Tongue (tissue), 2 donors: Measurements from ENCODE around the gene CDHR2. TPM values are rescaled to one million over a fixed set of nuclear protein-coding genes. Genes with fewer than 3 reads are reported as not detected.

Source experiments
- DNase-seq: peaks from one replicate; pipeline ENCODE4 v3.0.0-alpha.2; 2015
- total RNA-seq: library from RNA; depleted of rRNA; stranded (reverse); fragments of >200 nt; gene quantifications from one replicate; pipeline ENCODE4 v1.2.3, GENCODE V29; 2014

The CDHR2 gene
- total RNA-seq, 1 donor from 2014 or later: not detected

DNA sequence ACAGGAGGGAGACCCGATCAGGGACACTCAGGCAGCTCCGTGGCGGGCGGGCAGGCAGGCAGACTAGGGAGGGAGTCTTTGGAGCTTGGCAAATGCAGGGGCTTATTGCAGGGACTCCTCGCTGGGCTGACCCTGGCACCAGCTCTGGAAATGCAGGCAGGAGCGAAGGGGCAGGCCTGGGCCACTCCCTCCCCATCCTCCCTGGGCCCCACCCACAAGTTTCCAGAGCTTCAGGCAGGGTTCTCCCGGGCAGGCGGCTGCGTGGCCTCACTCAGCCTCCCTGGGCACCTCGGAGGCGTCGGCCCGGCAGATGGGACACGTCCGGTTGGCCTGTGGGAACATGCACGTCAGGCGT is 20.4 kb upstream of the CDHR2 start:
- DNase-seq: no peak

DNA sequence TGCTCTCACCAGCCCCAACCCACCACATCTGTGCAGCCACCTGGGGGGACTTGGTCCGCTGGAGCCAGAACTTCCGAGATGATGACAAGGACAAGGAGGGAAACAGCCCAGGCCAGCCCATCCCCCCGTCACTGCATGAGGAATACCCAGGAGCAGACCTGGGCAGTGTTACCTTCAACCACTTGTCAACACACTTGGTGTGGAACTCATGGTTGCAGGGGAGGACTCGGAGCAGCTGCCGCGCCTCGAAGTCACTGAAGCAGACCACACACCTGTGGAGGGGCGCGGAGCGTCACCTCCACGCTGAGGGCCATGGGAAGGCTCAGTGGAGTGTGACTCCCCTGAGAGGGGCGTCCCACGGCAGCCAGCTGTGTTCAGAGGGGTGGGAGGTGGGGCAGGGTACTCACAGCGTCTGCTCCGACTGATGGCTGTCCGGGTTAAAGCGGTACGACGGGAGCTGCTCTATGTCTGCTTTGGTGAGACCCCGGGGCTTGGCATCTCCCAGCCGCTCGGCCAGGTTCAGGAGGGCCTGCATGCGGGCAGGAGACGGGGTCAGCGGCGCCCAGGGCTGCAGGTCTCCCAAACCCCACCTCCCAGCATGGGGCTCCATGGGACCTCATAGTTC is 19.9 kb upstream of the CDHR2 start:
- DNase-seq: no peak

DNA sequence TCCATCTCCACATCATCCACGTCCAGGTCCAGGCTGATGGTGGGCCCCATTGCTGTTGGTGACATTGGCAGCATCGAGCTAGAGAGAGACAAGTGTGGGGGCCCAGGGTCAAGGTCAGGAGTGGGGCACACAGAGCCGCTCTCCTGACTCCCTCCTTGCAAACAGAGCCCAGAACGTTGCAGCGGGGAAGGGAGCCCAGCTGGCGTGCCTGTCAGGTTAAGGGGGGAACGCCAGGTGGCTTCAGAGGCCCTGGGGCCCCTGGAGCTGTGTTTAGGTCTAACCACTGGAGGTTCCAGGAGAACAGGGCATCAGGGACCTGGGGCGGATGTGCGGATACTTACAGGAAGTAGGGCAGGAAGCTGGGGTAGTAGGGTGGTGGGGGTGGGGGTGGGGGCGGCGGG is 19.4 kb upstream of the CDHR2 start:
- DNase-seq: no peak

DNA sequence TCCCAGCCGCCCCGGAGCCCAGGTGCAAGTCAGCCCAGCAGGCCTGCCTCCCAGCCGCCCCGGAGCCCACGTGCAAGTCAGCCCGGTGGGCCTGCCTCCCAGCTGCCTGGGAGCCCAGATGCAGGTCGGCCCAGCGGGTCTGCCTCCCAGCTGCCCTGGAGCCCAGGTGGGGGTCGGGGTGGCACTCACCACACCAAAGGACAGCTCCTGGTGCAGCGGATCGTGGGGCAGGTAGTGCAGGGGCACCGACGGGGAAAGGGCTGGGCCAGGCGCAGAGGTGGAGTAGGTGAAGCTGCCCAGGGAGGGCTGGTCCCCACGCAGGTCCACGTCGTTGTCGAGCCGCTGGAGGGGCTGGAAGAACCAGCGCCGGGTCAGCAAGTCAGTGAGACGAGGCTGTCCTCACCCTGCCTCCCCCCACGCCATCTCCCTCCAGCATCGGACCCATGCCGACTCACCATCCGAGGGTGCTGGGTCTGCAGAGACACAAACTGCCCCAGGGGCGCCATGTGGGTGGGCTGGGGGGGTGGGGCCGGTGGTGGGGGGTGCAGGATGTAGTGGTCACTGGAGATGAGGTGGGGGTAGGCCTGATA is 18.7 kb upstream of the CDHR2 start:
- DNase-seq: no peak

DNA sequence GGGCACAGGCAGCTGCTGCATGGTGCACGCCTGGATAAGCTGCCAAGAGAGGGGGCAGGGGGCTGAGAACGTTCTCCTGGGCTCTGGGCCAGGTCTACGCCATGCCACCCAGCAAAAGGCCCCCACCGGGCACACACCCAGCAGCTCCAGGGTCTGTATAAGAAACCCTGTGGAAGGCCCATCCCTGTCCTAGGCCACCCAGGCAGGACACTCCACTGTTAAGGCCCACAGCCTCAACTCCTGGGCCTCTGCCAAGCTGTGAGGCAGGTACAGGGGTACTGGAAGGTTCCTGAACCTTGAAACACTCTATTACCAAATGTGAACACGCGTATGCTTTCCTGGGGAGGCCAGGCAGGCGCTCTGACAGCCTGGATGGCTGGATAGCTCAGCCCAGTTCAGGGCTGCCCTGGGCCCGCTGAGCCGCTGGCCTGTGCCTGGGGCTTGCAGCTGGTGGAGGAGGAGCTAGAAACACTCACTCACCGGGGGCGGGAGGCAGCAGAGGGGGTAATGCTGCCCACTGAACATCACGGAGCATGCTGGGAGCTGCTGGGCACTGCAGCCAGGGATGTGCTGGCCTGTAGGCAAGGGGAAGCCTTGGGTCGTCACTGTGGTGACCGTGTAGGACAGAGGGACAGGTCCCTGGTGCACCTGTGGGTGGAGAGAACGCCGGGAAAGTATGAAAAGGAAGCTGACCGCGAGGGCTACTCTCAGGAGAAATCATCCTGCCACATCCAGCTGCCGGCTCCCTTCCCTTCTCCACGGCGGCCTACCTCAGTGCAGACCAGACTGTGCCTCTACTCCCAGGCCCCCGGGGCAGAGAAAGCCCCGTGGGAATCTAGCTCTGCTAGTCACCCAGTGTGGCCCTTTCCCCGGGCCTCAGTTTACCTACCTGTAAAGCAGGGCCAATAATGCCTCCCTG is 17.9 kb upstream of the CDHR2 start:
- DNase-seq: peak; percentile 88

DNA sequence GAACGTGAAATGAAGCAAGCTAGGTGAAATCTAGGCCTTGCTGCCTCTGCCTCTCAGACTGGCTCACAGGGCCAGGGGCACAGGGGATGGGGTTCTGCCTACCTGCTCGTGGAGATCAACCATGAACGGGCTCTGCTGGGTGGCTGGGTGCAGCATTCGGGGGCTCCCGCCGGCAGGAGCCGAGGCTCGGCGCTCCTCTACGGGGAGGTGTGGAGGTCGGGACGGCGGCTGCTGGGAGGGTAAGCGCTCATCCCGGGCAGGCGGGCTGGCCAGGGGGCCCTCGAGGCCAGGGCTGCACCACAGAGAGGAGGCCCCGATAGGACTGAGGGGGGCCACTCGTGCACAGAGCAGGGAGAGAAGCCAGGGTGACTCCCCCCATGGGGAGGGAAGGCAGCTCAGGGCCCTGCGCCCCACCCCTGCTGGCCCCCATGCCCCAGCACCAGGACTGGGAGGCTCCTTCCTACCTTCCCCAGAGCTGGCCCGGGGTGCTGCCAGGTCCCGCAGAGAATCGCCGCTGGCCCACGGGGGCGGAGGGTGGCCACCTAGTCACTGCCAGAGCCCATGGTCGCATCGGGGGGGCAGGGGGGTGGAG is 17.1 kb upstream of the CDHR2 start:
- DNase-seq: no peak

DNA sequence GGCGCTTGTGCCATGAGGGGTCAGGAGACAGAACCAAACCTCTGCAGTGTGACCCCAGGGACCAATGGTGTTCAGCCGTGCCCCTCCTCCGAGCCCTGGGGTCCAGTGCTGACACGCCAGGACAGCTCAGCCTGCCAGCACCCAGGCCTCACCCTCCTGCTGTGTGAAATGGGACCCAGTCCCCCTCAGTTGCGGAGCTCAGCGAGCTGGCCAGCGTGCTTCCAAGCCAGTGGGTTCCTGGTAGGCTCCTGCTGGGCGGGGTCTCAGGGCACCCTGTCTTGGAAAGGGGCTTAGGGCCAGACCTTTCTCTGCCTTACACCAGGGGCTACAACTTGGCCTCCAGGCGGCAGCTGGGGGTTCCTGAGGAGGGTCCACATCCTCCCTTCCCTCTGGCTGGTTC is 16.3 kb upstream of the CDHR2 start:
- no peak for DNase-seq

DNA sequence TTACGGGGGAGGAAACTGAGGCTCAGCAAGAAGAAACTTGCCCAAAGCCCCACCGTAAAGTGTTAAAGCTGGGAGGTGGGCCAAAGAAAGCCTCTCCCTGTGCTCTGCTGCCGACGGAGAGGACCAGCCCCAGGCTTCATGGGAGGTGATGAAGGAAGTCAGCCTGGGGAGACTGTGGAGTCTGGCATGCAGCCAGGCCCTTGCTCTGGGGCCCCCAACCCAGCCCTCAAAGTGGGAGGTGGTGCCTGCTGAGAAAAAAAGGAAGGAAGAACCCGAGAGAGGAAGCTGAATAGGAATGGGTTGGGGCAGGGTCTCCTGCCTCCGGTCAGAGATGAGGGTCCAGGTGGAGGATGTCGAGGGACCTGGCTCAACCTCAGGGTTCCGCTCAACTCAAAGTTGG is 15.8 kb upstream of the CDHR2 start:
- DNase-seq: peak; percentile 58

DNA sequence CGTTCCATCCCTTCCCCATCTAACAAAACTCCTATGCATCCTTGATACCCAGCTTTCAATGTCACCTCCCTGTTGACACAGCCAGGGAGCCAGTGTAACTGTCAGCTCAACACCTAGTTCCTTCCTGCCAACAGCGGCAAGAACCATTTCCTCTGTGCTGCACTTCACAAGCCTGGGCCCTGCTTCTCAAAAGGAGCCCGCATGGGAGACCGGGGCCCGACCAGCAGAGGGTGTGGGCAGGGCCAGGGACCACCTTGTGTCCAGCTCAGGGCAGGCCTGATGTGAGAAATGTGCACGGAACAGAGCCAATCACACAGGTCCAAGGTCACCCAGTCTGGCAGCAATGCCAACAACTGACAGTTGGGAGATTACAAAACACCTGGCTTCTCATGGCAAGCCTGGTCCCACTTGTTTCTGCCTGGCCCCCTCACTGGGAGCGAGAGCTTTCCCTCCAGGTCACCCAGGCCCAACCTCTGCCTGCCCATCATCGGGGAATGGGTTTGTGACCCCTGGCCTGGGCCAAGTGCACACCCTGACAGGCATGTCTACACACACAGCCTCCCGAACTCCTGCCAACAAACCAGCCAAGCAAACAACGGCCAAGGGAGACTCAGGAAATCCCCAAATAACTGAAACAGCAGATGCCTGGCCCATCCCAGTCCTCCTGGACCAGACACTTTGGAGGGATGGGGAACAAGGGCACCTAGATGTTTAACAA is 15.1 kb upstream of the CDHR2 start:
- no peak for DNase-seq

DNA sequence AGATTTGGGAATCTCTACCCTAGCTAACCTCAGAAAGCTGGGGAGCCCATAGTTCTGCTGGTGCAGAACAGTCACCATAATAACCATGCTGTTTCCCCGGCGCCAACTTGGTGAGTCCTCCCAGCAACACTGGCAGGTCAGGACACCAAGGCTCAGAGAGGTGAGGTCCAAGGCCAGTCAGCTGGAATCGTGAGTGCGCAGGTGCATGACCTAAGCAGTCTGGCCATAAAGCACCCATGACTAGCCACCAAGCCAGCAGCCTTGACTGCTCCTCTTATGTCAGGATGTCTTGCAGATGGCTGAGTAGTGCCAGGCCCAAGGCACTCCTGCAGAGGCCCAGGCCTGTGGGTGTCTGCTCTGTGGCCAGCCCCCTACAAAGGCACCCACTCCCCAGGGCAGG is 14.5 kb upstream of the CDHR2 start:
- no peak for DNase-seq

DNA sequence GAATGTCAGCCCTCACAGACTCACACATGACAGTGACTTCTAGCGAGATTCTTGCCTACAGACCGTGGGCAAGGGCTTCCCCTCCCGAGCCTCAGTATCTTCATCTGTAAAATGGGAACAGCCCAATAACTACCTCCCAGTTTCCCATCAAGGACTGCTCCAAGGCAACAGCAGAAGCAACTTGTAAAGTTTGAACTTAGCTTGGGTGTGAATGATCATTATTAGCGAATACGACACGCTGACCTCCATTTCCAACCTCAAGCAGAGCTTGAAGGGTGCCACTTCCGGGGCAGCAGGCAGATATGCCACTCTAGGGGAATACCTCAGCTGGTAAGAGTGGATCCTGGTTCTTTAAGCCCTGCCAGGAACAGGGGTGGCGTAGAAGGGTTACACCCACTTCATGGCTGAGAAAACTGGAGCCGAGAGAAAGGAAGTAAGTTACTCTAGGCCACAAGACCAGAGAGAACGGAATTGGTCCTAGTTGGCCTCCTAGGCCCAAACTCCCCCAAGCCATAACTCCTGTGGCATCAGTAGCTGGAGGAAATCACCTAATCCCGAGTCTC is 14.0 kb upstream of the CDHR2 start:
- DNase-seq: peak; percentile 40

DNA sequence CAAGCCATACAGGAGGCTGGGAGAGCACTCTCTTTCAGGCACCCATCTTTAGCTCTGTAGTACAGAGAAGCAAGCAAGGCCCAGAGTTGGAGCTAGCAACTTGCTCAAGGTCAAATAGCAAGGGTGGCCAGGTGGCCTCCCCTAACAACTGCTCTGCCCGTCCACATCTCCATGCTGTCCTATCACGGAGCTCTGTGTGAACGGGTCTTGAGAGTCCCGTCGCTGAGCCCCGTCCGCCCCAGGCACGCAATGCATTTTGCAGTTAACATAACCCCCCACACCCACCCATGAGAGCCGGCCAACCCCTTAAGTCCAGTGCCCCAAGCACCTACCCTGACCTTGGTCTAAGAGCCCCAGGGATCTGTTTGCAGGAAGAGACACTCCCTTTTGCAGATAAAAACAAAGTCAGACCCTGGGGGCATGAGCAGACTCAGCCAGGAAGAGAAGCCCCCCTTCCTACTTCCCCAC is 13.4 kb upstream of the CDHR2 start:
- DNase-seq: no peak

DNA sequence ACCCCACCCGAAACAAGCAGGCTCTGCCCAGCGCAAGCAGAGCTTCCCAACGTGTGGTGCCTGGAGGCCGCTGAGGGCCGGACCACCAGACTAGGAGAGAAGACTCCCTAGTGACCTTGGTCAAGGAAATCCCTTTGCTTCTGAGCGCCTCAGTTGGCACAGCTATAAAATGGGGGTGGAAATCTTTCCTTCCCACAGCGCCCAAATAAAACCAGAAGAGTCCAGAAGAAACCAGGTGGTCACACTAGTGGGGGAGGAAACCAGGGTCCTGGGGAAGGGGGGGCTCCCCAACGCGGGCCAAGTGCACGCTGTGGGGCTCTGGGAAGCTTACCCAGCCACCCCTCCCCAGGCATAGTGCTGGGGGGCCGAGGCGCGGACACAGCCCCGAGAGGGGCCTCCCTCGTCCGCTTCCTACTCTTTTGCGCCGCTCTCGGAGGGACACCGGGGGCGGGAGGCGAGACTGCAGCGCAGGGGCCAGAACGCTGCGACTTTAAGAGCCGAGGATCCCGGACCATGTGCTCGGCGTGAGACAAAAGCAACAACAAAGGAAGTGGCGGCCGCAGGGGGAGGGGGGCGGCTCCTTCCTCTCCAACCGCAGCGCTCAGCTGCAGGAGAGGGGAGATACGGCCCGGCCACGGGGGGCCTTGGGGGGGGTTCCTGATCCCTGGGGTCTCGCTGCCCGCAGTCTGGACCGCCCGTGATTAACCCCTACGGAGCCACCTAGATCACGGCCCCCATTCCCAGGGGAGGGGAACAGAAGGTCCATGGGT is 12.8 kb upstream of the CDHR2 start:
- peak; percentile 90 for DNase-seq

DNA sequence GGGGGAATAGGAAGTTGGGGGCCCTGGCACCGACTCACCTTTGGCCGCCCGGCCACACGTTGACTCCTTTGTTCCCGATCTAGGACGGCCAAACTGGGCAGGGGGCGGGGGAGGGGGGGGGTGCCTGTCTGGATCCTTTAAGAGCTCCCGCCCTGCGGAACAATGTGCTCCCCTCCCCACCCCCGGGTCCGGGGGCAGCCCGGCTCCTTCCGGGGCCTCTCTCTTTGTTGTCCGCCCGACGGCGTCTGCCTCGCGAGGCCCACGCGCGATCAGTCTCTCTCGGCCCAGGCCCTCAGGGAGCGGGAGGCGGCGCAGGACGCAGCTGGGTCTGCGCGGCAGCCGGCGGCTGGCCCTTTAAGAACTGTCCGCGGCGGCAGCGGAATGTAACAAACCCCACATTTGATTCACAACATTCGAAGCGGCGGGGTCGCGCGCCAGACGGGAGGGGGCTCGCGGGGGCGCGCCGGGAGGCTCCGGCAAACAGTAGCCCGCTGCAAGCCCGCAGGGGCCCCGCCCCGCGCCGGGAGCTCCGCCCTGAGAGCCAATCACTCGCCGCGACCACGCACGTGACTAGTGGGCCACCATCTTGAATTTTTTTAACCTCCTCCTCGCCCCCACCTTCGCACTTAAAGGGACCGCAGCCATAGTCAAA is 12.1 kb upstream of the CDHR2 start, which contains the start of gene RNF44:
Gene RNF44, minus strand, starts transcription at position 501 of the 652 bp plus-strand sequence. CDS start 4,930 bp downstream, outside the sequence.
- peak; percentile 99 for DNase-seq

DNA sequence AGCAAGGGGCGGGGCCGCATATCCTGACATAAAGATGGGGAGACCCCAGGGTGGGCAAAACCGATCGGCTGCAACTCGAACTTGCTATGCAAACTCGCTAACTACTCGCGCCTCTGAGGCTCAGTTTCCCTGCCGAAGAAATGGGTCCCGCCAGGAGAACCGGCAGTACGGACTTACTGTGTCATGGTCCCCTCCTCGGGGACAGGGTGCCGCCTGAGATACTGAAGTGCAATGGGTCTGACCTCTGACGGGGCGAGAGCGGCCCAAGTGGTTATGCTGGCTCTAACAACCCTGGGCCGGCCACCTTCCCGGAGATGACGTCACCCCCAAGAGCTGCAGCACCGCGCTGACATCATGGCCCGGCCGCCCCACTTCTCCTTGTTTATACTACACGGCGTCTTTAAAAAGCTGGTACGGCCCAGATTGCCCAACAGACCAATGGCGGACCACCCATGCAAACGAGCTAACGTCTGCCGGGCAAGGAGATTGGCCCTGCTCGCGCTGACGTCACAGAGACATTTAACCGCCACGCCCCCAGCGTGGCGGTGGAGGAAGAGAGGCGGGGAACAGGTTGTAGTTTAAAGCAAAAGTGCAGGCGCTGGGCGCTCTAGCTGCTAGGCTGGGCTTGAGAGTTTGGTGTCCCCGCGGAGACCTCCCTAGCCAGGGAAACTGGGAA is 11.4 kb upstream of the CDHR2 start:
- DNase-seq: peak; percentile 100

DNA sequence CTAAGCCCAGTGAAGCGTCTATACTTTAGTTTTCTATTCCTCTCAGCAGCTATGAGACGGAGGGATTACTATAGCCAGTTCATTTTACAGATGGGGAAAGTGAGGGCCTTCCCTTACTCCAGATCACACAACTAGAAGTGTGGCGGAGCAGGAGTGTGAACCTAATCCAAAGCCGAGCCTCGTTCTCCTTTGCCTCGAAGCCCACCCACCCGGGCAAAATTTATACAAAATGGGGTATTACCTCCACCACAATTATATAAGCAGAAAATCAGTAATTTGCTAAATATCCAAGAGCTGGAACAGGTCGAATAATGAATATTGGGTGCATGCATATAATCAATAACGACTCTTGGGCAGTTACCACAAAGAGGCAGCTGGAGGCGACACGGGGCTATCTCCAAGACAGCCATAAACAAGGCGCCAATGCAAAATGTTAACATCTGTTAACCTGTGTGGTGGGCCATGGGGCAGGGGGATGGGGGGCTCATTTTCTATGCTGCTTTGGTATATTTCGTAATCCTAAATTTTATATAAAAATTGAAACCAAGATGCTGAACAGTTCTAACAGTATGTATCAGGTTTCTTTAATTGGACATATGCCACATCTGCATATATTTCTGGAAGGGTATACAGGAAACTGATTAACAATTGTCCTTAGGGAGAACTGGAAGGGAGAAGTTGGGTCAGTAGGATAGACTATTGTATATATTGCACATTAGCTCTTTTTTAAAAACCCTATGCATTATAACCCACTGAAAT is 10.7 kb upstream of the CDHR2 start:
- DNase-seq: no peak

DNA sequence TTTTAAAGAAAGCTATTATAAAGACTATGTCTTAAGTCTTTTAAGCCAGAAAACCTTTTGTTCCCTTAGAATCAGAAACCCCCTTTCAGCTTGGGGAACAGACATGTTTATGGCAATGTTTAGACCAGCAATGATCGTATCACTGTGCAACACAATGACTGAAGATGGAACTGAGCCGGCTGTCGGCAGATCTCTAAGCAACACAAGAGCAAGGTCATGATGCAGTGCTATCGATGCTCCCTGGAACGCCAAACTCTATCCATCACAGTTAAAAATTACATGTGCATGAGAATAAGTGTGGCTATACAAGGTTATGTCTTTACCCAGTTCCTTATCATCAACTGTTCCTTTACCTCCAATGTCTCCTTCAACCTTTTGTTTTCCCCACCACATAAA is 10.2 kb upstream of the CDHR2 start:
- DNase-seq: no peak

DNA sequence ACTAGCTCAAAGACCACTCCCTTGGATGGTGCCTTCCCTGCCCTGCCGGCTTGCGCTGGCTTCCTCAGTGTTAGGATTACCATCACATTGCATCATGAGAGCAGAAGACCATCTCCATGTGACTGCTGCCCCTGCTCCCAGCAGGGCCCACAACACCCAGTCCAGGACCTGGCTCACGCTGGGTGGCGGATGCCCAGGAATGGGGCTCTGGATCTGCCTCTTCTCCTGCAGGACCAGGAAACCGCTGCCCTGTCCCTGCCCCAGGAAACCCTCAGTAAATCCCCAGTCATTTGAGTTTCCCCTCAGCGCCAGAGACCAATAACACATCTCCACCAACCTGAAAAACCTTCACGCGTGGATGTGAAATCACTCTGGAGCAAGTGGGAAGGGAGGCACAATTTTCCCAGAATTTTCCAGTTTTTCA is 8.7 kb upstream of the CDHR2 start:
- DNase-seq: no peak

DNA sequence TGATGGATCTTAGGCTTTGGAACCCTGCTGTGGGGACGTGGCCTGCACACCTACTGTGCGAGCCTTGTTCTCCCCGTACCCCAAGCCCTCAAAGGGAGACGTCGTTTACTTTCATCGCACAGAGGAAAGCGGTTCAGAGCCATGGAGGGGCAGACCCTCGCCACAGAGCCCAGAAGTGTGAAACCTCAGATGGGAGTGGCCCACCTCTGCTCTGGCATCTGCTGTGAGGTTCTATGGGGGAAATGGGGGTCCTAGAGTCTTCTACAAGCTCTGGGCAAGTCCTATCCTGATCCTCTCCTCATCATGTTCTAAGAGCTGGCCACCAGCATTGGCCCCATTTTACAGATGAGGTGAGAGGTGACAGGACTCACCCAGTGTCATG is 8.2 kb upstream of the CDHR2 start:
- DNase-seq: no peak
